Skeletal muscle cell (primary cell): ENCODE measurements around the gene GCN1.

Source experiments
- DNase-seq: peaks from one replicate; pipeline ENCODE4 v3.0.0-alpha.2; 2010; ENCODE audit warnings: low read depth
- H3K4me3 ChIP-seq: 2 replicates; pipeline ENCODE4 v1.5.1; 2011; ENCODE audit warnings: low read depth, mild to moderate bottlenecking, control low read depth, low read length, moderate library complexity

The GCN1 gene

DNA sequence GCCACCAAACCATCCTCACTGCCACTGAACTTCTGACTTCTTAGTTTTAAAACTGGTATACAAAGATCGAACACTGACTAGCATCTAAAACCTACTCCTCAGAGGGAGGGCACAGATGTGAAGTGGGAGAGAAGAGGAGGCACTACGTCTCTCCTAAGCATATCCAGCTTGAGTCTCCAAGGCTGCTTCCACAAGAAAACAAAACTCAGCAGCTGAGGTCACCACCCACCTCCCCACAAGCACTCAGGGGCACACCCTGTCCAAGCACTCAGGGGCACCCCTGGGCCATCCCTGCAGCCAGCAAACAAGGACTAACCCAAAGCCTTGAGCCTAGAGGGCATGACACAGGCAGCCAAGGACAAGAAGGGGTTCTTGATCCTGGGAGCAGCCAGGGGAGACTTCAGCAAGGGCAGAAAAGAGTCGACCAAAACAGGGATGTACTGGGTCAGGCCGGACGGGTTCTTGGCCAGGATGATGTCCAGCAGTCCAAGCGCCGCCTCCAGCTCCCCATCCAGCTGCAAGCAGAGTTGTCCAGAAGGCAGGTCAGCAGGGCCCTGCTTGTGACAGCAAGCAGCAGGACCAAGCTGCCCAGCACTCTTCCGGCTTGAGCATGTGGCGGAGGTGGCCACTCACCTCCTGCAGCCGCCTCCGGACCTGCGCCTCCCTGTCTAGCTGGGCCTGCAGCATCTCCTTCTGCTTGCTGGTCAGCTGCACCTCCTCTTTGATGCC, 34.8 kb downstream of the GCN1 start:
- no peak overlapping the region for H3K4me3 ChIP-seq
- no peak for DNase-seq

GRCh38 chr12:120158351-120158750, 36.2 kb downstream of the GCN1 start:
- DNase-seq = no peak
- H3K4me3 ChIP-seq = no peak overlapping the region

DNA sequence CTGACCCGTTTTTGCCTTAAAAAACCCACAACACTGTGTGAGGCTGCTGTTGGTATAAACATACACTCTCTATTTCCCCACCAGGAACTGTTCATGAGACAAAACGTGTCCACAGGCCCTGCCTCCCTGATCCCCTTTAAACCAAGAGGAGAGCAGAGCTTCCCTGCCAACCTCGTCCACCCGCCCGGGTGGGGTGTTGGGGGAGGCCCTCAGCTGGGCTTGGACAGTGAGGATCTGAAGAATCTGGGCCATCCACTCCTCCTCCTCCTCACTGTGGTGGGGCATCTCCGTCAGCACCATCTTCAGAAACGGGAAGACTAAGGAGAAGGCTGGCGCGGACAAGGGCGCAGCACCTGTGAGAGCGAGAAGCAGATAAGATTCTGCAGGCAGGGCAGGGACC, 36.8 kb downstream of the GCN1 start:
- no peak for DNase-seq
- H3K4me3 ChIP-seq = no peak overlapping the region

DNA sequence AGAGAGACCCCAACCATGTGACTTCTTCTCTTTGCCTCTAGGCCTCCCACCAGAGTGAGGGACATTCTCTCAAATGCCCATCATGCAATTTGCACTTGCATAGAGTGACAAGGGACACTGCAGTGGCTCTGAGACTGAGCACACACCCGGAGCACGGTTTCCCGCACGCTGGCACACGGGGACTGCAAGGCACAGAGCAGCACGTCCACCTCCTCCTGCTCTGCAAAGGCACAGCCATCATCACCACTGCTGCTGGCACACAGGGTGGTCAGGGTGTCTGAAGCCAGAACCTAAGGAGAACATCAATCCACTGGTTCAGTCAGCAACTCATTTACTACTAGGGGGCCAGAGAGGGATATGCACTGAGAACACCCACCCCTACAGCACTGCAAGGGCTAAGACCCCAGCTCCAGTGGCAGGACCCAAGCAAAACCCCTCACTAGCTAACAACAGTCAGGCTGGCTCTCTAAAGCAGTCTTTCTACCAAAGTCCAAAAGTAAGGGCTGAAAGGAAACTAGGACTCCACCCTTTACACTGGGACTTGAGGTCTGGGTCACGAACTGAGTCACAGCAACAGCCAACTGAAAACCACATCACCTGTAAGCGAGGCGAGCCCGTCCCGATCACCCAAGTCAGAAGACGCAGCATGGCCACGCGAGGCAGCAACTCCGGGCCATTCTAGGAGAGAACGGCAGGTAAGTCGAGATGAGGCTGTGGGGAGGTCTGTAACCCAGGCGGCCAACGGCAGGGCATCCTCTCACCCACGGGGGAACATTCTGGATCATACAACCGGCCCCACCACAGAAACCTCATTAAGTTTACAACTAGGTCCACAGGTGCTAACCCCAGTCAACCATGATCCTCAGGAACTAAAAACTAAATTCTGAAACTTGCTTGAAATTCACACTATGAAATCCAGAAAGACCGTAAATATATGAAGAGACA, 37.9 kb downstream of the GCN1 start:
- no peak for DNase-seq
- no peak overlapping the region for H3K4me3 ChIP-seq

DNA sequence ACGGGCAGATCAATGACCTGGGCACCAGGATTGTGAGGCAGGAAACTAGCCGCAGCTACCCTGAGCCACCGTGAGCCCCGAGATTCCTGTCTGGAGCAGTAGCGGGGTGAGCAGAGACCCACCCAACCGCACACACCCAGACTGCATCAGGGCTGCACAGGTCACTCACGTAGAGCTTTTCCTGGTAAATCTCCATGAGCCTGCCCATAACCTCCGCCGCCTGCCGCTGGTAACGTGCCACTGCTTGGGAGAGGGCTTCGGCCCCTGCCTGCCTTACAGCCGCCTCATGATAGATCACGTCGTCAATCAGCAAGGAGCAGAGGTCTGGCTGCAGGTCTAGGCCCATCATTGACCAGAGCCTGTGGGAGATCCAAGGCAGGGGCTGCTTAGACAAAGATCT, 39.4 kb downstream of the GCN1 start:
- no peak for DNase-seq
- H3K4me3 ChIP-seq = no peak overlapping the region

GRCh38 chr12:120150919-120151525, 43.5 kb downstream of the GCN1 start:
- no peak overlapping the region for H3K4me3 ChIP-seq
- no peak for DNase-seq

- DNase-seq = no peak
- H3K4me3 ChIP-seq = no peak overlapping the region
Measured at GRCh38 chr12:120148011-120148410, 46.5 kb downstream of the GCN1 start.

DNA sequence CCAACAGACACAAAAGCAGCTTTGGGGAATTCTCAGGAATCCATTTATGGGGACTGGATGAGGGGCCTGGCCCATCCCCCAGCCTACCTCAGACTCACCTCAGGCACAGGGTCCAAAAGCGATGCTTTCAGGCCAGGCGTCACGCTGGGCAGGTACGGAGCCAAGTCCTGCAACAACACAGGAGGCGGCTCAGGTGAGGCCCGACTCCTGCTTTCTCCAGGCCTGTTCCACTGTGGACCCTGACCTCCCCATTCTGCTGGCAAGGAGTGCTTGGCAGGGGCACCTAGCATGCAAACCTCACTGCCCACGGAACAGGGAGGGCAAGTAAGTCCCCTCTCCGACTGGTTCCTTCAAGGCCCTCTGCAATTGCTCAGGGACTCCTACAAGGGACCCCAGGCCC, 49.4 kb downstream of the GCN1 start:
- H3K4me3 ChIP-seq = no peak overlapping the region
- DNase-seq = no peak

- no peak for DNase-seq
- H3K4me3 ChIP-seq = no peak overlapping the region
Measured at GRCh38 chr12:120144215-120144614, 50.3 kb downstream of the GCN1 start.

- DNase-seq = no peak
- no peak overlapping the region for H3K4me3 ChIP-seq
Measured at GRCh38 chr12:120142231-120142877, 52.2 kb downstream of the GCN1 start.

- DNase-seq = no peak
- H3K4me3 ChIP-seq = no peak overlapping the region
Measured at GRCh38 chr12:120141336-120141735, 53.2 kb downstream of the GCN1 start.

DNA sequence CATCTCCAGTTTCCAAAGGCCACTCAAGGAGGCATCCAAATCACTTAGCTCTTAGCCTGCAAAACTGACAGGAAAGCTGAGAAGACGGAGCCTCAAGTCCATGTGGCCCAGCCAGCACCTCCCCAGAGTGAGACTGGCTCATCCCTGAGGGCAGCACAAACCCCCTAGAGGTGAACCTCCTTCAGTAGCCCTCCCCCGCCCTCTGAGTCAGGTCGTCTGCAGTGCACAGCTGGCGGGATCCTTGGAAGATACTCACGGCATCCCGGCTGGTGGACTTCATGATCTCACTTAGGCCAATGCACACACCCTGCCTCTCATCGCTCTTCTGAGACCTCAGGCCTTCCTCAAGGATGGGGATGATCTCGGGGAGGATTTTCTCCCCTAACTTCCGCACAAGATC, 53.9 kb downstream of the GCN1 start:
- H3K4me3 ChIP-seq = no peak overlapping the region
- no peak for DNase-seq

DNA sequence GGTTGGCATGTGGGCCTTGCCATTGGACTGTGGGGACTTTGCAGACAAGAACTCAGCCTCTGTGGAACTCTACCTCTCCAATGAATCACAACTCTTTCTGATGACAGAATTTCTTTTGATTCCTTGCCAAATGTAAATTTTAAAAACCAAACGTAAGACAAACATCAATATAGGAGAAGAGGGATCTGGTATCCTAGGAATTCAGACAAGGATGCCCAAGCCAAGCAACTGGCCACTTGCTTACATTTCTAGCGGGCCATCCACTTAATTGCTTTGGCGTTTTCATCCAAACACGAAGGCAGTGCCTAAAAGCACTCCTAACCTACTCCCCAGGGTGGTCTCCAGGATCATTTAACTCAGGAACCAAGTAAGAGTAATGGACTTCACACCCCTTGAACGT, 54.6 kb downstream of the GCN1 start:
- H3K4me3 ChIP-seq = no peak overlapping the region
- no peak for DNase-seq

- H3K4me3 ChIP-seq = no peak overlapping the region
- DNase-seq = no peak
Measured at GRCh38 chr12:120138366-120138765, 56.1 kb downstream of the GCN1 start.

DNA sequence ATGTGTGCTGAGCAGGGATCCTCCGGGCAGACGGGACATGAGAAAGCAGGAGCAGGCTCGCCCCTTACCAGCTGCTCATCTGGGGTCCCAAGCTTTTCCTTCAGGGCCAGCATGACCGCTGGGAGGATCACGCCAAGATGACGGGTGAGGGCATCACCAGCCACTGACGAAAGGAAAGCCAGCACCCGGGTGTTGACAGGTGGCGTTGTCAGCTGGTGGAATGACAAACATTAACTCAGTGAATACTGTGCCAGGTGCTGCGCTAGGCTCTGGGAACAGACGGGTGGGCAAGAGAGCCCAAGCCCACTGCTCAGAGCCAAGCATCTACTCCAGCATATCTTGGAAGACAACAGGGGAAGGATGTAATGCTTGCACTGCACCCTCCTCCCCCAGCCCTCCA, 56.7 kb downstream of the GCN1 start:
- no peak for DNase-seq
- no peak overlapping the region for H3K4me3 ChIP-seq

GRCh38 chr12:120136093-120136770, 58.3 kb downstream of the GCN1 start:
- DNase-seq = no peak
- no peak overlapping the region for H3K4me3 ChIP-seq

DNA sequence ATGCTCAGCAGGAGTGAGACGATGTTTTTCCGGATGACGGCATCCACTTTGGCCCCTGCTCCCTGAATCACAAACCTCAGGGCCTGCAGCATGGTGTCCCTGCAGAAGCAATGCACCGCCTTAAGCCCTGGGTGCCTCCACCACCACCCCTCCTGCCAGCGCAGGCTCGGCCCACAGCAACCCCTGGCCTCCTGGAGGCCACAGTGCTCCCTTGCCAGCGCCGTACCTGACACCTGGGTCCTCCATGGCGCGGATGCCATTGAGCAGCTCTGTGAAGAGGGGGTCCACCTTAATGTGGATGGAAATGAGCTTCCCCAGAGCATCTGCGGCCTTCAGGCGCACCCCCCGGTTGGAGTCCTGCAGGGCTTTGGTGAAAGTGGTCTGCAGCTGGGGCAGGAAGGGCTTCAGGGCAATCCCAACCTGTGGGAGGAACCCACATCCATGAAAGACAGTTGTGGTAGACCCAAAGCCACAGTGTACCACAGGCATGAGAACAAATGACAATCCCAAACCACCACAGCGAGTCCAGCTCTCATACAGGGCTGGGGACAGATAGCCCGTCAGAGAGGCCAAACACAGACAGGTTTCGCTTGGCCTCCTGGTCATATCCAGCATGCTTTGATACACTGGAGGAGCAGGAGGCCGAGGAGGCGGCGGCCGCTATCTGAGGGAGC, 60.1 kb downstream of the GCN1 start:
- no peak overlapping the region for H3K4me3 ChIP-seq
- no peak for DNase-seq

- DNase-seq = no peak
- H3K4me3 ChIP-seq = no peak overlapping the region
Measured at GRCh38 chr12:120132863-120133385, 61.6 kb downstream of the GCN1 start.
